ENCODE measurements around the gene SPSB2. TPM values are rescaled to one million over a fixed set of nuclear protein-coding genes. Genes with fewer than 3 reads are reported as not detected.

The SPSB2 gene, protein sequence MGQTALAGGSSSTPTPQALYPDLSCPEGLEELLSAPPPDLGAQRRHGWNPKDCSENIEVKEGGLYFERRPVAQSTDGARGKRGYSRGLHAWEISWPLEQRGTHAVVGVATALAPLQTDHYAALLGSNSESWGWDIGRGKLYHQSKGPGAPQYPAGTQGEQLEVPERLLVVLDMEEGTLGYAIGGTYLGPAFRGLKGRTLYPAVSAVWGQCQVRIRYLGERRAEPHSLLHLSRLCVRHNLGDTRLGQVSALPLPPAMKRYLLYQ
- 10 to 100 TPM in 2 of 3 donors, 1 to 10 TPM in 1; 9.0 to 13.4 (median 12.7) TPM for total RNA-seq

- intact Hi-C loops (cut with DNase I; ENCODE audit: low total_unique reads): loop anchor here (5.0 kb wide), 1 partner anchor 666 kb away; no protein-coding TSS in a partner anchor
- DNase-seq (ENCODE audit: low spot score in 2 of 2): peak; percentile 92 to 95
- Histone ChIP-seq H3K9me3 (no peaks in the 10 kb centered on the region), H3K36me3 (no peaks in the 10 kb centered on the region), H3K27ac (peak within 1 kb of the TSS; percentile 78 to 94), H3K4me3 (peak within 1 kb of the TSS; percentile 70 to 84 (median 72)), H3K27me3 (no peaks in the 10 kb centered on the region), H3K4me1 (peaks cover 5 to 25% of the 10 kb centered on the region in 2 donors)
- TF ChIP-seq, protein P1, sequence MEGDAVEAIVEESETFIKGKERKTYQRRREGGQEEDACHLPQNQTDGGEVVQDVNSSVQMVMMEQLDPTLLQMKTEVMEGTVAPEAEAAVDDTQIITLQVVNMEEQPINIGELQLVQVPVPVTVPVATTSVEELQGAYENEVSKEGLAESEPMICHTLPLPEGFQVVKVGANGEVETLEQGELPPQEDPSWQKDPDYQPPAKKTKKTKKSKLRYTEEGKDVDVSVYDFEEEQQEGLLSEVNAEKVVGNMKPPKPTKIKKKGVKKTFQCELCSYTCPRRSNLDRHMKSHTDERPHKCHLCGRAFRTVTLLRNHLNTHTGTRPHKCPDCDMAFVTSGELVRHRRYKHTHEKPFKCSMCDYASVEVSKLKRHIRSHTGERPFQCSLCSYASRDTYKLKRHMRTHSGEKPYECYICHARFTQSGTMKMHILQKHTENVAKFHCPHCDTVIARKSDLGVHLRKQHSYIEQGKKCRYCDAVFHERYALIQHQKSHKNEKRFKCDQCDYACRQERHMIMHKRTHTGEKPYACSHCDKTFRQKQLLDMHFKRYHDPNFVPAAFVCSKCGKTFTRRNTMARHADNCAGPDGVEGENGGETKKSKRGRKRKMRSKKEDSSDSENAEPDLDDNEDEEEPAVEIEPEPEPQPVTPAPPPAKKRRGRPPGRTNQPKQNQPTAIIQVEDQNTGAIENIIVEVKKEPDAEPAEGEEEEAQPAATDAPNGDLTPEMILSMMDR (IDR thresholded peaks at IDR 0.05): peak in 1 of 3 donors; percentile 3
- TF ChIP-seq POLR2AphosphoS5 (IDR thresholded peaks at IDR 0.05) (peak; percentile 33 to 55 (median 40)), POLR2A (IDR thresholded peaks at IDR 0.05) (no peak)
These were observed at the start of gene SPSB2 for GRCh38 chr12:6873094-6874014. Gene SPSB2, minus strand, starts transcription at chr12:6873303. Its CDS starts 402 bp downstream, at chr12:6872901.

DNA sequence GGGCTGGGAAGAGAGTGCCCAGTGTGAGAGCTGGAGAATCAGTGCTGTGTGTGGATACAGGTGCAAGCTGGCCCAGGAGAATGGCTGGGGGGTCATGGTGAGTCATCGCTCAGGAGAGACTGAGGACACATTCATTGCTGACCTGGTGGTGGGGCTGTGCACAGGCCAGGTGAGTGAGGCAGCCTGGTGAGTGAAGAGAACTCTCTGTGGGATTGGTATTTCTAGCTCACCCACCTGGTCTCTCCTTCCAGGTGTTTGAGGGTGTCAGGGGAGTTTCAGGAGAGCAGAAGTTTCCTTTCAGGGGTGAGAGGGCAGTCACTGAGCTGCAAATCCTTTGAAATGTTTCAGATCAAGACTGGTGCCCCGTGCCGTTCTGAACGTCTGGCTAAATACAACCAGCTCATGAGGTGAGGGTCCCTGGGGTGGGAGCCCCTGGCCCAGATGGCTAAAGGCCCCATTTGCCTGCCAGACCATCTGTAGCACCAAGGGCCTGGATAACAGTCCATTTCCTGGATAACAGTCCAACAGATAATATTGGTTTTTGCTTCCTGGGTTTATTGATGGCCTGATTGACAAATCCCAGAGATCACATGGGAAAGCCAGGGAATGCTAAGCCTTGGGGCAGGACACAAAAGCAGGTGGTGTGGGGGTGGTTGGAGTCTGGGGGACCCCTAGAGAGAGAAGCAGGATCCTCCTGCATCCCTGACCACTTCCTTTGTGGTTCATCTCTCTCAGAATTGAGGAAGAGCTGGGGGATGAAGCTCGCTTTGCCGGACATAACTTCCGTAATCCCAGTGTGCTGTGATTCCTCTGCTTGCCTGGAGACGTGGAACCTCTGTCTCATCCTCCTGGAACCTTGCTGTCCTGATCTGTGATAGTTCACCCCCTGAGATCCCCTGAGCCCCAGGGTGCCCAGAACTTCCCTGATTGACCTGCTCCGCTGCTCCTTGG lies 49.2 kb upstream of the SPSB2 start:
- no peak for TF ChIP-seq POLR2A (IDR thresholded peaks at IDR 0.05)
- TF ChIP-seq, protein P1 (IDR thresholded peaks at IDR 0.05): no peak
- TF ChIP-seq POLR2AphosphoS5 (IDR thresholded peaks at IDR 0.05): no peak

GRCh38 chr12:6921539-6921938 lies 48.4 kb upstream of the SPSB2 start:
- Histone ChIP-seq H3K27ac (peak overlapping the region in 1 of 2 donors; percentile 7), H3K27me3 (no peaks in the 10 kb centered on the region), H3K4me3 (no peak overlapping the region), H3K9me3 (no peaks in the 10 kb centered on the region), H3K36me3 (no peaks in the 10 kb centered on the region), H3K4me1 (peaks cover 9 to 13% of the 10 kb centered on the region in 2 donors)
- DNase-seq (ENCODE audit: low spot score in 2 of 2): no peak
- intact Hi-C loops (cut with DNase I; ENCODE audit: low total_unique reads): no loop called here
- TF ChIP-seq POLR2AphosphoS5 (IDR thresholded peaks at IDR 0.05) (no peak), POLR2A (IDR thresholded peaks at IDR 0.05) (no peak)
- TF ChIP-seq, protein P1 (IDR thresholded peaks at IDR 0.05): no peak

More for the DNA sequence above, 49.2 kb upstream of the SPSB2 start:
- no peak overlapping the region for H3K4me3 ChIP-seq
- no peaks in the 10 kb centered on the region for H3K27me3 ChIP-seq
- H3K4me1 ChIP-seq: peaks cover 10 to 20% of the 10 kb centered on the region in 2 donors
- H3K9me3 ChIP-seq: no peaks in the 10 kb centered on the region
- no peaks in the 10 kb centered on the region for H3K36me3 ChIP-seq
- peak overlapping the region in 1 of 2 donors; percentile 7 for H3K27ac ChIP-seq
- intact Hi-C loops (cut with DNase I; ENCODE audit: low total_unique reads): no loop called here
- DNase-seq (ENCODE audit: low spot score in 2 of 2): no peak

DNA sequence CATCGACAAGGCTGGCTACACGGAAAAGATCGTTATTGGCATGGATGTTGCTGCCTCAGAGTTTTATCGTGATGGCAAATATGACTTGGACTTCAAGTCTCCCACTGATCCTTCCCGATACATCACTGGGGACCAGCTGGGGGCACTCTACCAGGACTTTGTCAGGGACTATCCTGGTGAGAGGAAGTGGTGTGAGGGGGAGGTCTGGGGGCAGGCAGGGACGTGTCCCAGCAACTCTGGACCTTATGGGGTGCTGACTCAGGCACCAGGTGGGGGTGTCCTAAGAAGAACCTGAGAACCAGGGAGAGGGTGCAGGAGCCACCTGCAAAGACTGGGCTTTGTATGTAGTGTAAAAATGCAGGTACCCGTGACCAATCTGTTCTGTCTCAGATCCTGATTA lies 46.5 kb upstream of the SPSB2 start:
- no peaks in the 10 kb centered on the region for H3K36me3 ChIP-seq
- no peak for TF ChIP-seq POLR2AphosphoS5 (IDR thresholded peaks at IDR 0.05)
- TF ChIP-seq, protein P1 (IDR thresholded peaks at IDR 0.05): no peak
- no peak for TF ChIP-seq POLR2A (IDR thresholded peaks at IDR 0.05)
- H3K27ac ChIP-seq: no peak overlapping the region
- no peaks in the 10 kb centered on the region for H3K9me3 ChIP-seq
- intact Hi-C loops (cut with DNase I; ENCODE audit: low total_unique reads): no loop called here
- H3K27me3 ChIP-seq: no peaks in the 10 kb centered on the region
- H3K4me1 ChIP-seq: peaks cover 2 to 3% of the 10 kb centered on the region in 2 donors
- DNase-seq (ENCODE audit: low spot score in 2 of 2): no peak
- H3K4me3 ChIP-seq: no peak overlapping the region

All from breast epithelium (tissue), 4 donors.